RWPE1 (cell line): ENCODE data around the gene TRIM77.
"Not testable (repeated sequence)": the region's sequence is repeated elsewhere in the genome, so short reads cannot be mapped to it uniquely, and the experiment has no call there.

Experiments used
- CTCF ChIA-PET: fragments of 350-600 bp; sonication (Branson Sonifier 250); formaldehyde crosslinking; extraction: SDS; loops from one replicate; lab custom pipeline; 2021; lab: Yijun Ruan, JAX
- POLR2A ChIA-PET: fragments of 400-600 bp; formaldehyde crosslinking; extraction: SDS; loops from one replicate; lab custom pipeline; 2020; ENCODE audit warnings: antibody characterized with exemption; ENCODE audit not compliant: low non-redundant PET; lab: Yijun Ruan, JAX
- DNase-seq: peaks from one replicate; pipeline ENCODE4 v3.0.0; 2012; ENCODE audit warnings: low spot score
- H3K27ac ChIP-seq: fragments of 450-650 bp; 2 replicates; pipeline ENCODE4 v1.5.1; 2017
- CTCF ChIP-seq: fragments of 450-650 bp; conservative IDR thresholded peaks from 2 replicates; pipeline ENCODE4 v1.5.1; 2017; ENCODE audit warnings: low read depth, mild to moderate bottlenecking

Gene TRIM77

DNA sequence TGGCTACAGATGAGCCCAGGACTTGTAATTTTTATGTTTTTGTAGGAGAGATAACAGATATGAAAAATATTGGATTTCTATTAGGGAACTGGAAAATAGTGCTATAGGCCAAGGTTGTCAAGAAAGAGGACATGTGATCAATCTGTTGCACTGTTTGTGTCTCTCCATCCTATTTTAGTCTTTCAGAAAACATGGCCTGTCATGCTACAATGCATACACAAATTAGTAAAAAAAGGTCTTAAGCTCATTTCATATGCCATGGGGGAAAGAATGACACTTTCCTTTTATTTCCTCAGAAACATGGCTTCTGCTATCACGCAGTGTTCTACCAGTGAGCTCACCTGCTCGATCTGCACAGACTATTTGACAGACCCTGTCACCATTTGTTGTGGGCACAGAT, at the start of gene TRIM77:
TSS of gene TRIM77 (plus strand) at position 301 of the 400 bp plus-strand sequence. CDS start at position 301, 0 bp downstream.
- H3K27ac ChIP-seq, DNase-seq, POLR2A ChIA-PET: not testable (repeated sequence)
- CTCF ChIA-PET: interaction anchor here (0.6 kb wide), 1 partner anchor 213 kb away, joined by 4 read pairs; no protein-coding TSS in a partner anchor

DNA sequence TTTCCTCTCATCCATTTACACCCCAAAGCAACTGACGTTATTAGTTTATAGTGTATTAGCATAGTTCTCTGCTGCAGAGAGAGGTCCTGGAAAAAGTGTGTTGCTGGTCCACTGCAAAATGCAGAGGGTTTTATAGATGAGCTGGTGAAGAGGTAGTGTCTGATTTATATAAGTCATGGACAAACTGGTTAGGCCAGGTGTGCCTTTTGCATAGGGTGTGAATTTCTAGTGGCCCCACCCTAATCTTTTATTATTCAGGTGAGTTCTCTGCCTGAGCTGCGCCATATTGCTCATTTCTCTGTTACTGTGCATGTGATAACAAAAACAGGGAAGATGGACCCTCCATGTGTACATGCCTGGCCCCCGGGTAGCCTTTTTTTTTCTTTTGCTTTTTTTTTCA, 43.1 kb upstream of the TRIM77 start:
- peak; percentile 2 for DNase-seq
- H3K27ac ChIP-seq: no peak overlapping the region
- CTCF ChIA-PET: interaction anchor here (0.6 kb wide), 1 partner anchor 1131 kb away, joined by 3 read pairs; no protein-coding TSS in a partner anchor
- TF ChIP-seq CTCF: no peak
- POLR2A ChIA-PET: no interaction called here

DNA sequence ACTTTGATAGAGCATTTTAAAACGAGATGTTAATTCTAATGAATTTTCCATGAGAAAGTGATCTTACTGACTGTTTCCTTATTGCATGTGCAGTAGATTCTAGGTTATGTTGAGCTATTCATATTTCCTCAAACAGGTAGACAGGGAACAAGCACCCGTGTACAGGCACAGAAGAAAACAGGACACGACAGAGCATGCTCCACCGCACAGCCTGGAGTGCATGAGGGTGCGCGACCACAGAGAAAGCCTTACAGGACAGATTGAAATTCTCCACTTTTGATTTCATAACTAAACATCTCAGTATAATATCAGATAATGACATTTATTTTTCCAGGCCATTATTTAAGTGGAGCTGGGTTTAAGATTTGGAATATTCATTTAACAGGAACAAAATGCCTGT, 41.9 kb upstream of the TRIM77 start:
- POLR2A ChIA-PET, CTCF ChIA-PET: not testable (repeated sequence)

DNA sequence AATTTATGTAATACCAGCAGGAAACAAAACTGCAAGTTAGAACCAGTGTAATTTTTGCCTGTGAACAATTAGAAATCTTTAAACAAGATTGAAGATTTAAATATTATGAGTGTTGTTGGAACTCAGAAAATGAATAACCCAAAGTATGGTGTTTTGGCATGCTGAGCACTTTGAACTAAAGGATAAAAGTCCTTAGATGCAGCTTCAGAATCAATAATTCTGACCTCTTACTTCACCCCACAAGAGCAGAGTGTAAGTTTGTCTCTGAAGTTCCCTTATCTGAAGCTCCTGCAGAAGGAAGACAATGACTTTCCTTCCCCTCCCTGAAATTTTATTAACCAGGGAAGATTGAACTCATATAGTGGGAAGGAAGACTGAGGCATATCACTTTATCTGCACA, 40.5 kb upstream of the TRIM77 start:
- DNase-seq, POLR2A ChIA-PET, H3K27ac ChIP-seq, CTCF ChIA-PET: not testable (repeated sequence)

More for the DNA sequence above, 41.9 kb upstream of the TRIM77 start:
- DNase-seq, H3K27ac ChIP-seq: not testable (repeated sequence)

- DNase-seq, POLR2A ChIA-PET, H3K27ac ChIP-seq: not testable (repeated sequence)
- CTCF ChIA-PET: interaction anchor here (0.6 kb wide), 1 partner anchor 22 kb away, joined by 3 read pairs; no protein-coding TSS in a partner anchor
Observed at GRCh38 chr11:89669993-89670669, 40.0 kb upstream of the TRIM77 start.

DNA sequence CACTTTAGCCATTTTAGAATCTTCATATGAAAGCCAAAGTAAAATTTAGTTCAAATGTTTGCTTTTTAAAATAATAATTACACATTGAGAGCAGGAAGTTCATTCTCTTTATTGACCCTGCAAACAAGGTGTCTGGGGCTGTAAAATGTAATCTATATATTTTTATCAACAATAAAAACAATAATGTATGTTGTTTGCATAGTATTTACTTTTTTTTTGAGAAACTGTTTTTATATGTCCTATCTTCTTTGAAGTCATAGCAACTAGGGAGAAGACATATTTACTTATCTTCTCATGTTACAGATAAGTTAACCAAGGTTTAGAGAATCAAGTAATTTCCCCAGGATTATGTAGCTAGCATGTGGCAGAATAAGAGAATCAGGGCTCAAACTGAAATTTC, 37.6 kb upstream of the TRIM77 start:
- POLR2A ChIA-PET, H3K27ac ChIP-seq, DNase-seq, CTCF ChIA-PET: not testable (repeated sequence)

DNA sequence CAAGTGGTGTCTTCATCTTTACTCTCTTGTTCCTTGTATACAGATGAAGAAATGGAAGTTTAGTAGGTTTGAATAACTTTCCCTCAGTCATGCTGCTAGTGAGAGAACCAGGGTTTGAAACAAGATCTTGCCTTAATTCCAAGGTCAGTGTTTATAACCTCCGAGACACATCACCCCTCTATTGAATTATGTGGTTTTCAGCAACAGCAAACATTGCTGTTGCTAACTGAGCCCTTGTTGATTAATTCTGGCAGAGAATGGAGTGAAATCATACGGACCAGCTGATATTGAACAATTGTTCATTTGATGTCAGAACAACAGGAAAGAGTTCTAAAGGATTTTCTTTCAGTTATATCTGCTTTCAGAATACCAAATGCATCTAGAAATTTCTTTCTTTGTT, 36.7 kb upstream of the TRIM77 start:
- CTCF ChIA-PET, H3K27ac ChIP-seq, POLR2A ChIA-PET, DNase-seq: not testable (repeated sequence)

DNA sequence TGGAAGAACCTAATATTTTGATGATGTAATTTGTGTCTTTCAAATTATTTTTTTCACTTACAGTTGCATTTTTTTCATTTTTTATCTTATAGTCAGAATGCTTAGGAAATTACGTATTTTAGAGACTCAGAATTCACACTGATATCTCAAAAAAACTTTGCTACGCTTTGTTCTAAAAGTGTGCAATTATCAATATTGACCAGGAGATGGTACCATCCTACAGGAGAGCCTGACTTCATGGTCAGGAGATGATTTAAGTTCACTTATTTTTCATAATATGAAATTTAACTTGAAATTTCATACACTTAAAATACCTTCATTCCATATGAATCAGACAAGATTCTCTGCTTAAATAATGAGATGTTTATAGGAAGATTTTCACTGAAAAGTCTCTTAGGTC, 34.7 kb upstream of the TRIM77 start:
- POLR2A ChIA-PET, CTCF ChIA-PET, H3K27ac ChIP-seq: not testable (repeated sequence)
- peak; percentile 0 for DNase-seq
- TF ChIP-seq CTCF: peak; percentile 23; the same call in 1 of the 2 replicates

- DNase-seq, CTCF ChIA-PET, H3K27ac ChIP-seq, POLR2A ChIA-PET: not testable (repeated sequence)
Observed at GRCh38 chr11:89675948-89676347, 34.2 kb upstream of the TRIM77 start.

DNA sequence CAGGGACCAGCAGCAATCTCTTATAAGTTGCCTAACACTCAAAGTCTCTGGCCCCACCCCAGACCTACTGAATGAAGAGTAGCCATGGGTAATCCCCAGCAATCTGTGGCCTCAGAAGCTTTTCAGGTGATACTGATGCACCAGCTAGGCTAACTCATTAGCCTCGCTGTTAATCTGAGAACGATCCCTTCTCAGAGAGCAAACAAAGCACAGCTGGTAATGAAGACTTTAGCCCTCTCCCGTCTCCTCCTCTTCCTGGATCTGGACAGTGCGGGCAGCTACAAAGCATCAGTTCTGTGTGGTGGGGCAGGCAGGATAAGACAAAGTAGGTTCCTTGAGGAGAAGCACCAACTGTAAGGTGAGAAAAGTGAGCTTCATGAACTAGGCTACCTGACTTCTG, 3.0 kb upstream of the TRIM77 start:
- CTCF ChIA-PET, DNase-seq, POLR2A ChIA-PET, H3K27ac ChIP-seq: not testable (repeated sequence)

- H3K27ac ChIP-seq, POLR2A ChIA-PET, DNase-seq, CTCF ChIA-PET: not testable (repeated sequence)
Observed at GRCh38 chr11:89724866-89725498, 14.9 kb downstream of the TRIM77 start.

GRCh38 chr11:89730215-89730614, 20.1 kb downstream of the TRIM77 start:
- DNase-seq, H3K27ac ChIP-seq, POLR2A ChIA-PET, CTCF ChIA-PET: not testable (repeated sequence)
